Loucy (cell line): ENCODE measurements around the gene CPXM2.

Experiments used
- EZH2phosphoT487 ChIP-seq: fragments of 200-600 bp; IDR thresholded peaks from 2 replicates; pipeline ENCODE4 v1.6.1; 2018; ENCODE audit warnings: antibody characterized with exemption, mild to moderate bottlenecking, moderate library complexity, borderline replicate concordance
- TF ChIP-seq, protein P1 (sequence below): fragments of 200-600 bp; sonication (generic); conservative IDR thresholded peaks from 2 replicates; pipeline ENCODE4 v1.5.1; 2014; ENCODE audit warnings: mild to moderate bottlenecking, antibody characterized with exemption, low read length

DNA sequence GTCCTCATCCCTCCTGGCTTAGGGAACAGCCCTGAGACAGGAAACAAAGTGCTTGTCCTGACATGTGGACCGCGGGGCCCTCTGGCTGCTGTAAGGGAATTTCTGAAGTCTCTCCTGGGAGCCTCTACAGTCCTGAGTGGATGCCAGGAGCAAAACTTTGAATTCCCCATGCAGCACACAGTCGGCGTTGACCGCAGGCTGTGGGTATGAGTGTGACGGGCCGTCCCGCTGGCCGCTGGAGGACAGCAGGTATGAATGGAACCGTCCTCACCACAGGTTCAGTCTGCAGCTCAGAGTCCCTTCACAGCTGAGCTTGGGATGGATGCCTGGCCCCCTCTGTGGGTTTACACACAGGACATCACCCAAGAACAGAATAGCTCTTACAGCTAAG lies 130.6 kb downstream of the CPXM2 start:
- TF ChIP-seq, protein P1, sequence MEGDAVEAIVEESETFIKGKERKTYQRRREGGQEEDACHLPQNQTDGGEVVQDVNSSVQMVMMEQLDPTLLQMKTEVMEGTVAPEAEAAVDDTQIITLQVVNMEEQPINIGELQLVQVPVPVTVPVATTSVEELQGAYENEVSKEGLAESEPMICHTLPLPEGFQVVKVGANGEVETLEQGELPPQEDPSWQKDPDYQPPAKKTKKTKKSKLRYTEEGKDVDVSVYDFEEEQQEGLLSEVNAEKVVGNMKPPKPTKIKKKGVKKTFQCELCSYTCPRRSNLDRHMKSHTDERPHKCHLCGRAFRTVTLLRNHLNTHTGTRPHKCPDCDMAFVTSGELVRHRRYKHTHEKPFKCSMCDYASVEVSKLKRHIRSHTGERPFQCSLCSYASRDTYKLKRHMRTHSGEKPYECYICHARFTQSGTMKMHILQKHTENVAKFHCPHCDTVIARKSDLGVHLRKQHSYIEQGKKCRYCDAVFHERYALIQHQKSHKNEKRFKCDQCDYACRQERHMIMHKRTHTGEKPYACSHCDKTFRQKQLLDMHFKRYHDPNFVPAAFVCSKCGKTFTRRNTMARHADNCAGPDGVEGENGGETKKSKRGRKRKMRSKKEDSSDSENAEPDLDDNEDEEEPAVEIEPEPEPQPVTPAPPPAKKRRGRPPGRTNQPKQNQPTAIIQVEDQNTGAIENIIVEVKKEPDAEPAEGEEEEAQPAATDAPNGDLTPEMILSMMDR = no peak
- TF ChIP-seq EZH2phosphoT487 = no peak
